ENCODE measurements around the gene DCK.
A peak's percentile ranks its signal among the peaks of the same experiment; 100 is the strongest.

The DCK gene

DNA sequence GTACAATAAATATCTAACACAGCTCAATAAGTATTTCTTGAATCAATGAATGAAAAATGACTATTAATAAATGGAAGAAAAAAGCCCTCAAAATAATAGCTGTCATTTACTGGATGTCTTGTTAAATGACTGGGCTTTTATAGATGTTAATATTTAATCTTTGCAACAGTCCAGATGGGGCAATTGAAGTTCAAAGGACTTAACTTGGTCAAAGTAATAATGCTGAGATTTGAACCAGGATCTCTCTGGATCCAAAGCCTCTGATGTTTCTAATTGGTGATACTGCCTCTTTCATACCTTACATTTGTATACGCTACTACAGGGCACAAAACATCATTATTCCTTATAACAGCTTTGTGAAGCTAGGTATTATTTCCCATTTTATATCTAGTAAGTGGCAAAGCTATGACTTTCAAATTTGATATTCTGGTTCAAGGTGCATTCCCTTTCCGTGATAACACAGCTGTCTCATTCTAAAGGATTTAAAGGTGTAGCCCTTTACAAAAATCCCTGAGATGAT, 72.6 kb downstream of the DCK start:
- Mint-ChIP-seq H3K4me3 (no peak overlapping the region), H3K9me3 (no peaks in the 10 kb centered on the region), H3K4me1 (no peaks in the 10 kb centered on the region), H3K27ac (no peak overlapping the region), H3K27me3 (no peaks in the 10 kb centered on the region)
- DNase-seq: no peak
- no peak for ATAC-seq

- Mint-ChIP-seq H3K9me3 (no peaks in the 10 kb centered on the region), H3K4me3 (no peak overlapping the region), H3K4me1 (no peaks in the 10 kb centered on the region), H3K27me3 (no peaks in the 10 kb centered on the region), H3K27ac (peak overlapping the region in 1 of 2 donors; percentile 80)
- no peak for ATAC-seq
- no peak for DNase-seq
These were observed 73.6 kb downstream of the DCK start for GRCh38 chr4:71066737-71067716.

GRCh38 chr4:71069063-71069462, 75.6 kb downstream of the DCK start:
- Mint-ChIP-seq H3K4me1 (no peaks in the 10 kb centered on the region), H3K4me3 (no peak overlapping the region), H3K27me3 (no peaks in the 10 kb centered on the region), H3K27ac (no peak overlapping the region), H3K9me3 (no peaks in the 10 kb centered on the region)
- no peak for ATAC-seq
- no peak for DNase-seq

GRCh38 chr4:71070015-71070414, 76.6 kb downstream of the DCK start:
- ATAC-seq: no peak

GRCh38 chr4:71074452-71075299, 81.2 kb downstream of the DCK start:
- no peaks in the 10 kb centered on the region for H3K4me1 Mint-ChIP-seq
- DNase-seq (no peak), ATAC-seq (no peak)
- no peak overlapping the region for H3K4me3 Mint-ChIP-seq
- H3K27me3 Mint-ChIP-seq: no peaks in the 10 kb centered on the region
- H3K27ac Mint-ChIP-seq: no peak overlapping the region
- no peaks in the 10 kb centered on the region for H3K9me3 Mint-ChIP-seq

More at GRCh38 chr4:71070015-71070414, 76.6 kb downstream of the DCK start:
- H3K9me3 Mint-ChIP-seq: no peaks in the 10 kb centered on the region
- no peak overlapping the region for H3K4me3 Mint-ChIP-seq
- H3K4me1 Mint-ChIP-seq: no peaks in the 10 kb centered on the region
- no peaks in the 10 kb centered on the region for H3K27me3 Mint-ChIP-seq
- no peak for DNase-seq
- no peak overlapping the region for H3K27ac Mint-ChIP-seq

All from stimulated activated naive CD8-positive, alpha-beta T cell treated with anti-CD3 and anti-CD28 coated beads, Interleukin-15, amount 100 ng/mL, for 72 hours (primary cell).